ENCODE results near the gene TCF7L2.

The TCF7L2 gene

DNA sequence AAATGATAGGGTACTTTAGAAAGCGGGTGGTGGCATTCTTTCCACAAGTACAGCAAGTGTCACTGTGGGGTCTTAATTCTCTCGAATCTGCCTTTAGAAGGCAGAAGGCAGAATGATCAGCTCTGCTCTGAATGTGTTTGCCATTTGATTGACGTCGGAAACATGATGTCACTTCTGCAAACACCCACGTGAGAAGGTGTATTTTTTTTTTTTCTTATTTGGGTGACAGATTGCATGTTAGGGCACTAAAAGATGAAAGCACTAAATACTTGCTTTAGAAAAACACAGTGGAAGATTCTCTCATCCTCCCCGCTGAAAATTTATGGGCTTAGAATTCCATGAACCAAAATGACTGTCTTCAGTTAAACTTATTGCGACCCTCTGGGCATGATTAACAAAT lies 150.2 kb downstream of the TCF7L2 start:
- Histone ChIP-seq H3K9me3 (ENCODE audit: insufficient read depth, low read length) (no peaks in the 10 kb centered on the region), H3K36me3 (ENCODE audit: low read length) (no peaks in the 10 kb centered on the region), H3K9me2 (replicated peaks; ENCODE audit: insufficient read depth, low read length) (no peaks in the 10 kb centered on the region), H3K9ac (ENCODE audit: low read length) (no peak overlapping the region), H3K4me2 (ENCODE audit: low read depth, low read length, poor library complexity, severe bottlenecking) (no peak overlapping the region), H3F3A (ENCODE audit: insufficient read depth) (no peaks in the 10 kb centered on the region), H3K27me3 (ENCODE audit: low read length) (no peaks in the 10 kb centered on the region), H2AFZ (ENCODE audit: low read depth, low read length, severe bottlenecking) (no peak overlapping the region), H3K4me3 (ENCODE audit: insufficient read depth, low read length, poor library complexity, severe bottlenecking) (no peak overlapping the region), H4K20me1 (ENCODE audit: low read depth, low read length) (no peaks in the 10 kb centered on the region), H3K27ac (ENCODE audit: low read depth, low read length) (no peak overlapping the region), H3K79me2 (ENCODE audit: insufficient read depth, low read length) (no peaks in the 10 kb centered on the region)
- TF ChIP-seq, protein P1, sequence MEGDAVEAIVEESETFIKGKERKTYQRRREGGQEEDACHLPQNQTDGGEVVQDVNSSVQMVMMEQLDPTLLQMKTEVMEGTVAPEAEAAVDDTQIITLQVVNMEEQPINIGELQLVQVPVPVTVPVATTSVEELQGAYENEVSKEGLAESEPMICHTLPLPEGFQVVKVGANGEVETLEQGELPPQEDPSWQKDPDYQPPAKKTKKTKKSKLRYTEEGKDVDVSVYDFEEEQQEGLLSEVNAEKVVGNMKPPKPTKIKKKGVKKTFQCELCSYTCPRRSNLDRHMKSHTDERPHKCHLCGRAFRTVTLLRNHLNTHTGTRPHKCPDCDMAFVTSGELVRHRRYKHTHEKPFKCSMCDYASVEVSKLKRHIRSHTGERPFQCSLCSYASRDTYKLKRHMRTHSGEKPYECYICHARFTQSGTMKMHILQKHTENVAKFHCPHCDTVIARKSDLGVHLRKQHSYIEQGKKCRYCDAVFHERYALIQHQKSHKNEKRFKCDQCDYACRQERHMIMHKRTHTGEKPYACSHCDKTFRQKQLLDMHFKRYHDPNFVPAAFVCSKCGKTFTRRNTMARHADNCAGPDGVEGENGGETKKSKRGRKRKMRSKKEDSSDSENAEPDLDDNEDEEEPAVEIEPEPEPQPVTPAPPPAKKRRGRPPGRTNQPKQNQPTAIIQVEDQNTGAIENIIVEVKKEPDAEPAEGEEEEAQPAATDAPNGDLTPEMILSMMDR (IDR thresholded peaks at IDR 0.05; ENCODE audit: insufficient read depth, low read length, poor library complexity, severe bottlenecking) = no peak
- no peak for TF ChIP-seq EZH2phosphoT487 (conservative IDR thresholded peaks at IDR 0.05; ENCODE audit: low read length)

DNA sequence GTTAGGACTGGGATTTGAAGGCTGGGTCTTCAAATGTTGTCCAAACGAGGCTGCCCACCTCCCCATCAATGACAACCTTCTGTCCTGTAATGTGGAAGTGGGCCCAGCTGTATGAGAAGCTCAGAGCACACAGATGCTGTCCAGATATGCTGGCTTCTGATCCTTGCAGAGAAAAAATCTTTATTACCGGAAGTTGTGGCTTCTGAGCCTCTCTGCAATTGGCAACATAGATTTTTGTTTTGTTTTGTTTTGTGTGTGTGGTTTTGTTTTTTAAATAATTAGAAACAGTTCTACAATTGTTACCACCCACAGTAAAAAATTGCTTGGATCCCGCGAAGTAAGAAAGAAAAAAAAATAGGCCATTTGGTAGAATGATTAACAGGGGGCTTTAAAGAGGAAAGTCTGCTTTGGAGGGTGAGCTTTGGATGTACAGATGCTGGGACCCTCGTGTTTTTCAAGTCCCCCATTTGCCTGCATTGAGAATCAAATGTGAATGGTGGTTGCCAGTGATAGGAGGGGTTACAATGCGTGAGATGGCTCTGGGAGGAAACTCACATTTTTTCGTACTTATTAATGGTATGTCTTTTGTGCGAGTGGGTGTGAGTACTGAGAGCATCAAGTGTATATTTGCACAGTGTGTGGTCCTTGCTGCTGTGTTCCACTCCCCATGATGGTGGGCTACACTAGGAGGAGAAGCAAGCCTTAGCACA lies 153.2 kb downstream of the TCF7L2 start:
- no peaks in the 10 kb centered on the region for H3K79me2 ChIP-seq (ENCODE audit: insufficient read depth, low read length)

DNA sequence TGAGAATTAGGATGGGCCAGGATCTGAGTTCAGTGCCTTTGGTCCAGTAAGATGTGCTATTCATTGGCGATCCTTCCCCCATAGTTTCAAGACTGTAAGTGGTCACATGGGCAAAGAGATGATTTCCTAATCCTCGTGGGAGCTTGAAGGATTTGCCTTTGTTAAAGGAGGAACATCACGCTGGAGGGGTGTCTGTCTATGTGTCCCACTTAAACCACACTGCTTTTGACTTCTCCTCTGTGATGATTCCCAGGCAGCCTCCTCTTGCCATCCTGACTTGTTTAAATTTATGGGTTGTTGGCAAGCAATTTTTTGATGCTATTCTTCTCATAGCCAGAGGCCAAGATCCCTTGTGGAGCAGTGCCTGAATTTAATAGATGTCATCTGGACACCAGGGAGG lies 154.0 kb downstream of the TCF7L2 start:
- no peaks in the 10 kb centered on the region for H3K27me3 ChIP-seq (ENCODE audit: low read length)
- H3K4me2 ChIP-seq (ENCODE audit: low read depth, low read length, poor library complexity, severe bottlenecking) = no peak overlapping the region
- no peaks in the 10 kb centered on the region for H3F3A ChIP-seq (ENCODE audit: insufficient read depth)
- H3K4me3 ChIP-seq (ENCODE audit: insufficient read depth, low read length, poor library complexity, severe bottlenecking) = no peak overlapping the region
- no peaks in the 10 kb centered on the region for H4K20me1 ChIP-seq (ENCODE audit: low read depth, low read length)
- H3K79me2 ChIP-seq (ENCODE audit: insufficient read depth, low read length) = no peaks in the 10 kb centered on the region
- no peaks in the 10 kb centered on the region for H3K9me3 ChIP-seq (ENCODE audit: insufficient read depth, low read length)
- H3K27ac ChIP-seq (ENCODE audit: low read depth, low read length) = no peak overlapping the region
- no peak for TF ChIP-seq EZH2phosphoT487 (conservative IDR thresholded peaks at IDR 0.05; ENCODE audit: low read length)
- TF ChIP-seq, protein P1 (IDR thresholded peaks at IDR 0.05; ENCODE audit: insufficient read depth, low read length, poor library complexity, severe bottlenecking) = no peak
- H3K36me3 ChIP-seq (ENCODE audit: low read length) = no peaks in the 10 kb centered on the region
- no peak overlapping the region for H3K9ac ChIP-seq (ENCODE audit: low read length)
- H3K9me2 ChIP-seq (replicated peaks; ENCODE audit: insufficient read depth, low read length) = no peaks in the 10 kb centered on the region
- H2AFZ ChIP-seq (ENCODE audit: low read depth, low read length, severe bottlenecking) = no peak overlapping the region

More for the DNA sequence above, 153.2 kb downstream of the TCF7L2 start:
- TF ChIP-seq EZH2phosphoT487 (conservative IDR thresholded peaks at IDR 0.05; ENCODE audit: low read length) = no peak
- TF ChIP-seq, protein P1 (IDR thresholded peaks at IDR 0.05; ENCODE audit: insufficient read depth, low read length, poor library complexity, severe bottlenecking) = no peak
- no peak overlapping the region for H3K9ac ChIP-seq (ENCODE audit: low read length)
- no peaks in the 10 kb centered on the region for H4K20me1 ChIP-seq (ENCODE audit: low read depth, low read length)
- no peaks in the 10 kb centered on the region for H3K27me3 ChIP-seq (ENCODE audit: low read length)
- no peak overlapping the region for H3K4me2 ChIP-seq (ENCODE audit: low read depth, low read length, poor library complexity, severe bottlenecking)
- no peaks in the 10 kb centered on the region for H3K9me3 ChIP-seq (ENCODE audit: insufficient read depth, low read length)
- no peak overlapping the region for H2AFZ ChIP-seq (ENCODE audit: low read depth, low read length, severe bottlenecking)
- H3K9me2 ChIP-seq (replicated peaks; ENCODE audit: insufficient read depth, low read length) = no peaks in the 10 kb centered on the region
- H3K36me3 ChIP-seq (ENCODE audit: low read length) = no peaks in the 10 kb centered on the region
- H3F3A ChIP-seq (ENCODE audit: insufficient read depth) = no peaks in the 10 kb centered on the region
- no peak overlapping the region for H3K4me3 ChIP-seq (ENCODE audit: insufficient read depth, low read length, poor library complexity, severe bottlenecking)
- H3K27ac ChIP-seq (ENCODE audit: low read depth, low read length) = no peak overlapping the region

All from SU-DHL-6 (cell line).